ENCODE results near the gene TMEM273.

- TF ChIP-seq CTCF (IDR thresholded peaks at IDR 0.05; ENCODE audit: low read depth, low read length) (no peak), EZH2phosphoT487 (IDR thresholded peaks at IDR 0.05; ENCODE audit: low read depth) (no peak)
Observed at GRCh38 chr10:49112851-49113250, 75.3 kb downstream of the TMEM273 start.
